ENCODE measurements around the gene ATP1B2. TPM values are rescaled to one million over a fixed set of nuclear protein-coding genes. Genes with fewer than 3 reads are reported as not detected.
"Not testable (repeated sequence)": the region's sequence is repeated elsewhere in the genome, so short reads cannot be mapped to it uniquely, and the experiment has no call there.

ATP1B2 gene
- polyA plus RNA-seq, 1 of the 3 experiments (the other 2 are of a cell fraction) = 0.05 TPM

- H3F3A ChIP-seq (replicated peaks; ENCODE audit: insufficient read depth) = no peaks in the 10 kb centered on the region
- H3K9ac ChIP-seq = no peak overlapping the region
- H2AFZ ChIP-seq (ENCODE audit: low read depth) = no peak overlapping the region
- H3K27ac ChIP-seq (ENCODE audit: low read depth in 2 of 2, low read length in 1 of 2) = no peak overlapping the region
- no peaks in the 10 kb centered on the region for H3K27me3 ChIP-seq (ENCODE audit: insufficient read depth)
- ChIA-PET POLR2A (no interaction called here), CTCF (no interaction called here)
- H3K9me3 ChIP-seq = no peaks in the 10 kb centered on the region
- no peak overlapping the region for H3K4me2 ChIP-seq
- 75% methylated on average over 5 of the region's 5 CpGs for WGBS (ENCODE audit: low lambda C conversion rate)
- no peak for TF ChIP-seq MEF2A (IDR thresholded peaks at IDR 0.05; ENCODE audit: borderline replicate concordance, low read depth)
- no peaks in the 10 kb centered on the region for H3K36me3 ChIP-seq (replicated peaks in 1 of 2; ENCODE audit: control insufficient read depth in 1 of 2, insufficient read depth in 2 of 2, low read length in 1 of 2)
- H3K4me3 ChIP-seq (ENCODE audit: low read depth in 2 of 2, low read length in 1 of 2) = no peak overlapping the region
- peaks cover 10% of the 10 kb centered on the region; the same call in 1 of the 2 replicates for H3K79me2 ChIP-seq (ENCODE audit: insufficient read depth)
- no peak for DNase-seq
- peaks cover 0 to 9% of the 10 kb centered on the region in 2 experiments; a peak in 1 of 4 replicates for H3K4me1 ChIP-seq (ENCODE audit: control insufficient read depth in 1 of 2, insufficient read depth in 2 of 2, low read depth in 1 of 2, low read length in 1 of 2)
- H4K20me1 ChIP-seq (ENCODE audit: insufficient read depth) = no peaks in the 10 kb centered on the region
- H3K9me2 ChIP-seq = no peaks in the 10 kb centered on the region
Measured at GRCh38 chr17:7623661-7624060, 27.1 kb upstream of the ATP1B2 start.

GRCh38 chr17:7625749-7626148 is 25.0 kb upstream of the ATP1B2 start:
- not testable (repeated sequence) for H3K36me3 ChIP-seq (replicated peaks in 1 of 2; ENCODE audit: control insufficient read depth in 1 of 2, insufficient read depth in 2 of 2, low read length in 1 of 2); H2AFZ ChIP-seq (ENCODE audit: low read depth); H3K79me2 ChIP-seq (ENCODE audit: insufficient read depth); H4K20me1 ChIP-seq (ENCODE audit: insufficient read depth); H3K9ac ChIP-seq; H3K4me1 ChIP-seq (ENCODE audit: control insufficient read depth in 1 of 2, insufficient read depth in 2 of 2, low read depth in 1 of 2, low read length in 1 of 2); H3K27ac ChIP-seq (ENCODE audit: low read depth in 2 of 2, low read length in 1 of 2); H3K9me3 ChIP-seq; H3K4me3 ChIP-seq (ENCODE audit: low read depth in 2 of 2, low read length in 1 of 2); DNase-seq; H3K4me2 ChIP-seq; H3F3A ChIP-seq (replicated peaks; ENCODE audit: insufficient read depth); H3K27me3 ChIP-seq (ENCODE audit: insufficient read depth); H3K9me2 ChIP-seq
- ChIA-PET CTCF (interaction anchor here (1.1 to 11.8 kb wide), 4 partner anchors 8 to 231 kb away, joined by 3 to 166 read pairs (median 6); partner anchors contain the start of genes FXR2, NAA38, TP53 and WRAP53), POLR2A (interaction anchor here (1.7 kb wide), 1 partner anchor 42 kb away, joined by 3 read pairs; the partner anchor contains the start of gene MPDU1)
- WGBS (ENCODE audit: low lambda C conversion rate) = 97% methylated on average over 16 of the region's 16 CpGs

GRCh38 chr17:7626307-7626706 is 24.4 kb upstream of the ATP1B2 start:
- no peaks in the 10 kb centered on the region for H3K27me3 ChIP-seq (ENCODE audit: insufficient read depth)
- H3K4me1 ChIP-seq (ENCODE audit: control insufficient read depth in 1 of 2, insufficient read depth in 2 of 2, low read depth in 1 of 2, low read length in 1 of 2) = peaks cover 0 to 13% of the 10 kb centered on the region in 2 experiments; a peak in 1 of 4 replicates
- 89% methylated on average over 7 of the region's 7 CpGs for WGBS (ENCODE audit: low lambda C conversion rate)
- no peak overlapping the region for H2AFZ ChIP-seq (ENCODE audit: low read depth)
- H3K79me2 ChIP-seq (ENCODE audit: insufficient read depth) = peaks cover 10% of the 10 kb centered on the region; the same call in 1 of the 2 replicates
- H4K20me1 ChIP-seq (ENCODE audit: insufficient read depth) = no peaks in the 10 kb centered on the region
- no peaks in the 10 kb centered on the region for H3K9me3 ChIP-seq
- peak overlapping the region; percentile 62 to 77; a peak in 3 of 4 replicates for H3K4me3 ChIP-seq (ENCODE audit: low read depth in 2 of 2, low read length in 1 of 2)
- H3K36me3 ChIP-seq (replicated peaks in 1 of 2; ENCODE audit: control insufficient read depth in 1 of 2, insufficient read depth in 2 of 2, low read length in 1 of 2) = no peaks in the 10 kb centered on the region
- no peak overlapping the region for H3K27ac ChIP-seq (ENCODE audit: low read depth in 2 of 2, low read length in 1 of 2)
- no peaks in the 10 kb centered on the region for H3F3A ChIP-seq (replicated peaks; ENCODE audit: insufficient read depth)
- H3K4me2 ChIP-seq = peak overlapping the region; percentile 92
- DNase-seq = no peak
- no peak overlapping the region for H3K9ac ChIP-seq
- ChIA-PET POLR2A (interaction anchor here (1.4 to 2.8 kb wide), 3 partner anchors 12 to 61 kb away, joined by 3 to 37 read pairs (median 12); partner anchors contain the start of genes FXR2, TP53 and WRAP53), CTCF (interaction anchor here (2.4 to 11.8 kb wide), 2 partner anchors 12 to 62 kb away, joined by 7 to 166 read pairs; partner anchors contain the start of genes FXR2, TP53 and WRAP53)
- no peak for TF ChIP-seq JUND (IDR thresholded peaks at IDR 0.05)
- TF ChIP-seq NRF1 (IDR thresholded peaks at IDR 0.05; ENCODE audit: low read depth, low read length) = no peak
- no peak for TF ChIP-seq GABPA (IDR thresholded peaks at IDR 0.05; ENCODE audit: low read depth)
- H3K9me2 ChIP-seq = no peaks in the 10 kb centered on the region

GRCh38 chr17:7626956-7627249 is 23.8 kb upstream of the ATP1B2 start:
- 22% methylated on average over 6 of the region's 6 CpGs for WGBS (ENCODE audit: low lambda C conversion rate)
- H2AFZ ChIP-seq (ENCODE audit: low read depth) = peak overlapping the region; percentile 96
- H3K36me3 ChIP-seq (replicated peaks in 1 of 2; ENCODE audit: control insufficient read depth in 1 of 2, insufficient read depth in 2 of 2, low read length in 1 of 2) = no peaks in the 10 kb centered on the region
- H3K4me2 ChIP-seq = peak overlapping the region; percentile 92
- H3F3A ChIP-seq (replicated peaks; ENCODE audit: insufficient read depth) = no peaks in the 10 kb centered on the region
- H3K9me2 ChIP-seq = no peaks in the 10 kb centered on the region
- no peaks in the 10 kb centered on the region for H4K20me1 ChIP-seq (ENCODE audit: insufficient read depth)
- DNase-seq = no peak
- no peaks in the 10 kb centered on the region for H3K27me3 ChIP-seq (ENCODE audit: insufficient read depth)
- peak overlapping the region; percentile 96 for H3K9ac ChIP-seq
- peak overlapping the region; percentile 85 to 88 for H3K27ac ChIP-seq (ENCODE audit: low read depth in 2 of 2, low read length in 1 of 2)
- no peaks in the 10 kb centered on the region for H3K9me3 ChIP-seq
- TF ChIP-seq, protein P1, sequence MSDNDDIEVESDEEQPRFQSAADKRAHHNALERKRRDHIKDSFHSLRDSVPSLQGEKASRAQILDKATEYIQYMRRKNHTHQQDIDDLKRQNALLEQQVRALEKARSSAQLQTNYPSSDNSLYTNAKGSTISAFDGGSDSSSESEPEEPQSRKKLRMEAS (IDR thresholded peaks at IDR 0.05; ENCODE audit: low read depth) = no peak
- TF ChIP-seq USF2 (IDR thresholded peaks at IDR 0.05; ENCODE audit: borderline replicate concordance, low read depth, low read length) = no peak
- peaks cover 0 to 19% of the 10 kb centered on the region in 2 experiments; a peak in 1 of 4 replicates for H3K4me1 ChIP-seq (ENCODE audit: control insufficient read depth in 1 of 2, insufficient read depth in 2 of 2, low read depth in 1 of 2, low read length in 1 of 2)
- H3K4me3 ChIP-seq (ENCODE audit: low read depth in 2 of 2, low read length in 1 of 2) = peak overlapping the region; percentile 62 to 77
- H3K79me2 ChIP-seq (ENCODE audit: insufficient read depth) = peaks cover 10% of the 10 kb centered on the region; the same call in 1 of the 2 replicates
- CTCF ChIA-PET = interaction anchor here (1.2 to 11.8 kb wide), 5 partner anchors 9 to 90 kb away, joined by 3 to 166 read pairs (median 5); partner anchors contain the start of genes FXR2, TP53 and WRAP53
- POLR2A ChIA-PET = interaction anchor here (1.4 to 2.8 kb wide), 5 partner anchors 12 to 77 kb away, joined by 3 to 37 read pairs (median 12); partner anchors contain the start of genes ATP1B2, FXR2, TP53 and WRAP53
